Activated T-helper 17 cell treated with anti-CD3 and anti-CD28 coated beads, Interleukin-2, amount 50 U/mL, for 72 hours (primary cell): Measurements from ENCODE around the gene ALDH16A1. TPM values are rescaled to one million over a fixed set of nuclear protein-coding genes. Genes with fewer than 3 reads are reported as not detected.
"Not testable (repeated sequence)": the region's sequence is repeated elsewhere in the genome, so short reads cannot be mapped to it uniquely, and the experiment has no call there.

Experiments used
- ATAC-seq: fragments of 150-1000 bp; cut with Tn5 transposase; replicated peaks from 2 replicates; pipeline ENCODE4 v1.10.0; 2021; ENCODE audit warnings: mild to moderate bottlenecking, moderate library complexity
- H3K27ac Mint-ChIP-seq: one replicate; pipeline ENCODE4 v1.8.0; 2022; ENCODE audit warnings: mixed read lengths
- H3K27me3 Mint-ChIP-seq: one replicate; pipeline ENCODE4 v1.8.0; 2022; ENCODE audit warnings: mixed read lengths
- H3K36me3 Mint-ChIP-seq: one replicate; pipeline ENCODE4 v1.8.0; 2022; ENCODE audit warnings: low read depth, mild to moderate bottlenecking, mixed read lengths
- H3K4me1 Mint-ChIP-seq: one replicate; pipeline ENCODE4 v1.8.0; 2022; ENCODE audit warnings: mixed read lengths
- H3K4me3 Mint-ChIP-seq: one replicate; pipeline ENCODE4 v1.8.0; 2022; ENCODE audit warnings: mild to moderate bottlenecking, mixed read lengths
- H3K9me3 Mint-ChIP-seq: one replicate; pipeline ENCODE4 v1.8.0; 2022; ENCODE audit warnings: mixed read lengths
- total RNA-seq, 2 donors: library from RNA; stranded (reverse); gene quantifications; one replicate each; pipeline ENCODE4 v1.2.3, GENCODE V29; 2022

The ALDH16A1 gene
- total RNA-seq, 2 donors from 2014 or later = 15.5 to 39.1 TPM

- H3K27me3 Mint-ChIP-seq = peaks cover 56% of the 10 kb centered on the region
These were observed 11.6 kb upstream of the ALDH16A1 start, which contains the start of gene SLC17A7 for GRCh38 chr19:49441210-49441959. Gene SLC17A7, minus strand, starts transcription at chr19:49441527. Its CDS starts 148 bp downstream, at chr19:49441379.

GRCh38 chr19:49441960-49442350, 11.1 kb upstream of the ALDH16A1 start:
- Mint-ChIP-seq H3K27me3 (peaks cover 53% of the 10 kb centered on the region), H3K27ac (no peak overlapping the region), H3K36me3 (peaks cover 13% of the 10 kb centered on the region), H3K9me3 (no peaks in the 10 kb centered on the region), H3K4me1 (peaks cover 21% of the 10 kb centered on the region), H3K4me3 (peak overlapping the region; percentile 76)
- ATAC-seq = no peak

More at GRCh38 chr19:49441210-49441959, 11.6 kb upstream of the ALDH16A1 start, which contains the start of gene SLC17A7:
- ATAC-seq = no peak
- peaks cover 8% of the 10 kb centered on the region for H3K36me3 Mint-ChIP-seq
- peak within 1 kb of the TSS; percentile 76 for H3K4me3 Mint-ChIP-seq
- H3K4me1 Mint-ChIP-seq = peaks cover 21% of the 10 kb centered on the region
- H3K9me3 Mint-ChIP-seq = no peaks in the 10 kb centered on the region
- H3K27ac Mint-ChIP-seq = no peak within 1 kb of the TSS

DNA sequence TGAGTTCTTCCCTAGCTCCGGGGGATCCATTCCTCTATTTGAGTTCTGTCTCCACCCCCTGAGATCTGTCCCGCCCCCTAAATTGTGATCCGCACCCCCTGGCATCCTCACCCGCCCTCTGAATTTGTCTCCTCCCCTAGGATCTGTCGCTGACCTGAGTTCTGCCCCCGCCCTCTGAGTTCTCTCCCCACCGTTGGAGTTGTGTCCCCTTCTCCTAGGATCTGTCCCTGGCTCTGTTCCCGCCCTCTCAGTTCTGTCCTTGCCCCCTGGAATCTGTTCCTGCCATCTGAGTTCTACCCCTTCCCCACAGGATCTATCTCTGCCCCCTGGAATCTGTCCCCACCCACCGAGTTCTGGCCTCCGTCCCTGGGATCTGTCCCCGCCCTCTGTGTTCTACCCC, 10.7 kb upstream of the ALDH16A1 start:
- peaks cover 21% of the 10 kb centered on the region for H3K4me1 Mint-ChIP-seq
- H3K36me3 Mint-ChIP-seq = peaks cover 17% of the 10 kb centered on the region
- H3K4me3 Mint-ChIP-seq = peak overlapping the region; percentile 76
- H3K9me3 Mint-ChIP-seq = no peaks in the 10 kb centered on the region
- H3K27me3 Mint-ChIP-seq = peaks cover 49% of the 10 kb centered on the region
- ATAC-seq = no peak
- H3K27ac Mint-ChIP-seq = no peak overlapping the region

DNA sequence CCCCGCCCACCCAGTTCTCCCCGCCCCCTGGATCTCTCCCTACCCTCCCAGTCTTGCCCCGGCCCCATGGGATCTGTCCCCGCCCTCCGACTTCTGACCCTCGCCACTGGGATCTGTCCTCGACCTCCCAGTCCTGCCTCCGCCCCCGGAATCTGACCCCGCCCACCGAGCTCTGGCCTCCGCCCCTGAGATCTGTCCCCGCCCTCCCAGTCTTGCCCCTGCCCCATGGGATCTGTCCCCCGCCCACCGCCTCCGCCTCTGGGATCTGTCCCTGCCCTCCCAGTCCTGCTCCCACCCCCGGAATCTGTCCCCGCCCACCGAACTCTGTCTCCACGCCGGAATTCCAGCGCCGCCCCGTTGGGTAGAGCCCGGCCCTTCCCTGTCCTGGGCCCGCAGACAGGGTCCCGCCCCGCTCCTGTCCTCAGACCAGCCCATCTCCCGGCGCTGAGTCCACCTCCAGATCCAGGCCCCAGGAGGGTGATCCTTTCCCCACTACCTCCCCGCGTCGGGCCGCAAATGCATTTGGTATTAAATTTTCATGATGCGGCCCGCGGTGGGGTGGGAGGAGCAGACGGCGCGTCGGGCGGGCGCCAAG, 10.2 kb upstream of the ALDH16A1 start:
- no peaks in the 10 kb centered on the region for H3K9me3 Mint-ChIP-seq
- peak overlapping the region; percentile 76 for H3K4me3 Mint-ChIP-seq
- H3K27me3 Mint-ChIP-seq = peaks cover 44% of the 10 kb centered on the region
- peak; percentile 34 for ATAC-seq
- peaks cover 21% of the 10 kb centered on the region for H3K4me1 Mint-ChIP-seq
- no peak overlapping the region for H3K27ac Mint-ChIP-seq
- H3K36me3 Mint-ChIP-seq = peaks cover 22% of the 10 kb centered on the region

DNA sequence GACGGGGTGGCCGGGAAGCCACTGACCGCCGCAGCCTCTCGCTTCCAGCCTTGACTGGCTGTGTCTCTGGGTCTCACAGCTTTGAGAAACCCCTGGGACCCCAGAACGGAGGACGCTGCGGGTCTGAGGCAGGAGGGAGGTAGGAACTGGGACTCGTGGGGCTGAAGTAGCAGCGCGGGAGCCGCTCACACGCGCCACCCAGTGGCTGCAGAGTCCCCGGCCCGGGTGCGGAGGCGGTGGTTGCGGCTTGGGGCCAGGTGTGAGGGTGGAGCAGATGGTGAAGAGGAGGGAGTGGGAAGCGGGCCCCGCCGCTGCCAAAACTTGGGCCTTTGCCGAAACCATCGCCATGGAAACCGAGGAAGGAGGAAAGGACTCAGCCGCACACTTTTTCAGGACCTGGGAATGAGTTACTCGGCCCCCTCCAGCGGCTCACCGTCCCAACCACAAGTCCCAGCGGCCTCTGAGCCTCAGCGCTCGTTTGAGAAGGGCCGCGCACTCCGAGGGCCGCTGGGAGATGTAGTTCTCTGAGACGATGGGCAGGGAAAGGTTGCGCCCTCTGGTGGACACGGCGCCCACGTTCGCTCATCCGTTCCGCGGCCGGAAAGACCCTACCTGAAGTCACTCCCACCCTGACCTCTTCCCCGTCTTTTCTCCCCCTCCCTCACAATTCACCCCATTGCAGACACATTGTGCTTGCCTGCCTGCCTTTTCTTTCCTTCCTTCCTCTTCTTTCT, 9.5 kb upstream of the ALDH16A1 start:
- H3K27ac Mint-ChIP-seq = peak overlapping the region; percentile 63
- peak overlapping the region; percentile 76 for H3K4me3 Mint-ChIP-seq
- ATAC-seq = peak; percentile 93
- peaks cover 25% of the 10 kb centered on the region for H3K4me1 Mint-ChIP-seq
- H3K27me3 Mint-ChIP-seq = peaks cover 37% of the 10 kb centered on the region
- peaks cover 28% of the 10 kb centered on the region for H3K36me3 Mint-ChIP-seq
- no peaks in the 10 kb centered on the region for H3K9me3 Mint-ChIP-seq

DNA sequence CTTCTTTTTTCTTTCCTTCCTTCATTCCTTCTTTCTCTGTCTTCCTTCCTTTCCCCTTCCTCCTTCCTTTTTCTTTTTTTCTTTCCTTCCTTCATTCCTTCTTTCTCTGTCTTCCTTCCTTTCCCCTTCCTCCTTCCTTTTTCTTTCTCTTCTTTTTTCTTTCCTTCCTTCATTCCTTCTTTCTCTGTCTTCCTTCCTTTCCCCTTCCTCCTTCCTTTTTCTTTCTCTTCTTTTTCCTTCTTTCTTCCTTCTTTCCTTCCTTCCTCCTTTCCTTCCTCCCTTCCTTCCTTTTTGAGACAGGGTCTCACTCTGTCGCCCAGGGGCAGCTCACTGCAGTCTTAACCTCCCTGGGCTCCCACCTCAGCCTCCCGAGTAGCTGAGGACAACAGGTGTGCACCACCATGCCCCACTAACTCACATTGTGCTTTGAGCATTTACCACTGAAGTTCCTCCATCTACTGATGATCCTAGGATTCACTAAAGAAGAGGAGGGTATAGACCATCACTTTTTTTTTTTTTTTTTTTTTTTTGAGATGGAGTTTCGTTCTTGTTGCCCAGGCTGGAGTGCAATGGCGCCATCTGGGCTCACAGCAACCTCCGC, 8.8 kb upstream of the ALDH16A1 start:
- peak overlapping the region; percentile 76 for H3K4me3 Mint-ChIP-seq
- peaks cover 31% of the 10 kb centered on the region for H3K27me3 Mint-ChIP-seq
- peaks cover 27% of the 10 kb centered on the region for H3K4me1 Mint-ChIP-seq
- H3K27ac Mint-ChIP-seq = peak overlapping the region; percentile 63
- H3K9me3 Mint-ChIP-seq, ATAC-seq: not testable (repeated sequence)
- H3K36me3 Mint-ChIP-seq = peaks cover 35% of the 10 kb centered on the region

DNA sequence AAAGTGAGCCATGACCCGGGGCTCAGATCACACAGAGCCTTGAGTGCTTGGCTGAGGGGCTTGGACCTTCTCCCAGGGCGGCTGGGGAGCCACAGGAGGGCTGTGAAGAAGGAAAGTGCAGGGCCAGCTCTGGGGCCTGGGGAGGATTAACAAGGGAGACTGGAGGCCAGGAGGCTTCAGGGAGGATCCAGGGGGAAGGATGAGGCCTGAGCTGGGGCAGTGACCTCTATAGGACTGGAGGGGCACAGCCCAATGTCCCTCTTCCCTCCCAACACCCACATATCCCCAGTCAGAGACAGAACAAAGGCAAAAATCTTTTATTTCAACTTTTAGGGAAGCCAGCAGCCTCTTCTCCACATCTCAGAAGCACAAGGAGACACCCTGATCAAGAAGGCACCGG, 7.0 kb upstream of the ALDH16A1 start:
- Mint-ChIP-seq H3K36me3 (peaks cover 53% of the 10 kb centered on the region), H3K4me3 (no peak overlapping the region), H3K27ac (no peak overlapping the region), H3K4me1 (peaks cover 33% of the 10 kb centered on the region), H3K9me3 (no peaks in the 10 kb centered on the region), H3K27me3 (peaks cover 14% of the 10 kb centered on the region)
- no peak for ATAC-seq

- Mint-ChIP-seq H3K9me3 (no peaks in the 10 kb centered on the region), H3K4me3 (no peak overlapping the region), H3K27me3 (no peaks in the 10 kb centered on the region), H3K36me3 (peaks cover 65% of the 10 kb centered on the region), H3K4me1 (peaks cover 20% of the 10 kb centered on the region), H3K27ac (no peak overlapping the region)
- no peak for ATAC-seq
These were observed 5.3 kb upstream of the ALDH16A1 start for GRCh38 chr19:49447485-49448431.

DNA sequence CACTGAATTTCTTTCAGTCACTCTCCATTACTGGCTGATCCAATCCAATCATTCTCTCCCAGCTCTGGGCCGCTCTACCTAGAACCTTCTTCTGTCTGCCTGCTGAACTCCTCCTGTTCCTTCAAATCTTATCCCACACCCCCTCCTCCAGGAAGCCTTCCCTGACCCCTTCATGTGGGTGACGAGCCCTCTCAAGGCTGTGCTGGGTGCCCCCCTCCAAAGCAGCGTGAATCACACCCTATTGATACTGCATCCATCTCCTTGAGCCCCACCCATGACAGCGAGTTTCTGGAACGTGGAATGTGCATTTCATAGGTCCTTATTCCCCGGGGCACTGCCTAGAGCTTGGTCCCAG, 4.6 kb upstream of the ALDH16A1 start:
- Mint-ChIP-seq H3K4me1 (peaks cover 20% of the 10 kb centered on the region), H3K4me3 (no peak overlapping the region), H3K9me3 (no peaks in the 10 kb centered on the region), H3K27me3 (no peaks in the 10 kb centered on the region), H3K27ac (no peak overlapping the region), H3K36me3 (peaks cover 71% of the 10 kb centered on the region)
- no peak for ATAC-seq

- no peak for ATAC-seq
- peak overlapping the region; percentile 99 for H3K4me3 Mint-ChIP-seq
- no peaks in the 10 kb centered on the region for H3K9me3 Mint-ChIP-seq
- H3K36me3 Mint-ChIP-seq = peaks cover 79% of the 10 kb centered on the region
- no peaks in the 10 kb centered on the region for H3K27me3 Mint-ChIP-seq
- peak overlapping the region; percentile 98 for H3K27ac Mint-ChIP-seq
- peaks cover 15% of the 10 kb centered on the region for H3K4me1 Mint-ChIP-seq
These were observed 2.6 kb upstream of the ALDH16A1 start for GRCh38 chr19:49450405-49450804.

DNA sequence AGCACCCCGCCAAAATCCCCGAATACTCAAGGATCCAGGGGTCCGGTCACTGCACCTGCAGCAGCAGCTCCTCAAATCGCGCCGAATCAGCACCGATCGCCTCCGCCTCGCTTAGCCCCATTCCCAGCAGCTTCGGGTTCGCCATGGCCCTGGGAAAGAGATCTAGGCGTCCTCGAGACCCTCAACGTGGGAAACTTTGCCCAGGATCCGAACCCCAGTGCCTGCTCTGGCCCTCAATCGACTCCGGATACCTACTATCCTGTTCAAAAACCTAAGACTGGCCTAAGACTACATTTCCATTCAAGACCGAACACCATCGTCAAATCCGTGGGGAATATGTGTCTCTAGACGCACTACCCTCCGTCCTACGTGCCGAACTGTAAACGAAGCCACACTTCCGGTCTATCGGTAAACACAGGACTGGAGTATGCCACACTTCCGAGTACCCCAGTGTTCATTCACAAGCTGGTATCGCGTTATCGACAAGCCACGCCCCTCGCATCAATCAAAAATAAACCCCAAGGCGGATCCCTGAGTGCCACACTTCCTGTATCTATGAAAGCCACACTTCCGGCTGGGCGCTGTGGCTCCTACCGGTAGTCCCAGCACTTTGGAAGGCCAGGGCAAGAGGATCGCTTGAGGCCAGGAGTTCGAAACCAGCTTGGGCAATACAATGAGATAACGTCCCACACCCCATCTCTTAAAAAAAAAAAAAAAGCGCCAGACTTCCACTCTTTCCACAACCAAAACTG, 1.4 kb upstream of the ALDH16A1 start, which contains the start of gene PIH1D1:
TSS of gene PIH1D1 (minus strand) at position 385 of the 752 bp plus-strand sequence. CDS start at position 145, 240 bp downstream.
- Mint-ChIP-seq H3K4me1 (peaks cover 15% of the 10 kb centered on the region), H3K36me3 (peaks cover 70% of the 10 kb centered on the region), H3K27ac (peak within 1 kb of the TSS; percentile 99), H3K27me3 (no peaks in the 10 kb centered on the region), H3K9me3 (no peaks in the 10 kb centered on the region), H3K4me3 (peak within 1 kb of the TSS; percentile 99)
- ATAC-seq = peak; percentile 75

DNA sequence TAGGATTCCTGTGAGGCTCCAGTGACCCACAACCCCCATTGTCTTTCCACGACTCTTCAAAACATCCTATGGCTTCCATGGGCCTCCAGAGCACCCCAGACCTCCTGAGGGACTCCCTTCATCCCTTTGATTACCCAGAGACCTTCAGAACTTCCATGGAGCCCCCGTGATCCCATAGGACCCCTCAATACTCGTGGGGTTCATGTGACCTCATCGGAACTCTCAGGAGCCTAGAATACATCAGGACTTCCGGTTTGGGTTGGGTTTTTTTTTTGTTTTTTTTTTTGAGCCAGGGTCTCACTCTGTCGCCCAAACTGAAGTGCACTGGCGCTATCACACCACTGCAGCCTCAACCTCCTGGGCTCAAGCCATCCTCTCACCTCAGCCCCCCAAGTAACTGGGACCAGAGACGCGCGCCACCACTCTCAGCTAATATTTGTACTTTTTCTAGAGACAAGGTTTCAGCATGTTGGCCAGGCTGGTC, 774 bp downstream of the ALDH16A1 start:
- no peaks in the 10 kb centered on the region for H3K9me3 Mint-ChIP-seq
- ATAC-seq = no peak
- no peaks in the 10 kb centered on the region for H3K27me3 Mint-ChIP-seq
- H3K4me3 Mint-ChIP-seq = peak overlapping the region; percentile 99
- peak overlapping the region; percentile 99 for H3K27ac Mint-ChIP-seq
- H3K4me1 Mint-ChIP-seq = peaks cover 10% of the 10 kb centered on the region
- peaks cover 48% of the 10 kb centered on the region for H3K36me3 Mint-ChIP-seq

DNA sequence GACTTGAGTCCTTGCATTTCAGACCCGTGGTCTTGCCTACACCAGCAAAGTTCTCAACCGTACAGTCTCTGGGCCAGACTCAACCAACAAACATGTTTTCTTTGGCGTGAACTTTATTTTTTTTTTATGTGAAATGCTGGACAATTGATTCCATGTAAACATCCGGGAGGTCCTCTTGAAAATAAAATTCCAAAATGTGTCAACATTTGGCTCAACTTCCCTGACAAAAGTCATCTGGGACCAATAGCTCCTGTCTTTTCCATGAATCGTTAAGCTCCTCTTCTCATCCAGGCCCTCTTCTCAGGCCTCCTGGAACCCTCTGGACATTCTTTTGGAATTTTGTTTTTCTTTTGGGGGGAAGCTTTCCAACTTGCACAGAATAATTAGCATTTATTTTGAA, 2.7 kb downstream of the ALDH16A1 start:
- Mint-ChIP-seq H3K9me3 (no peaks in the 10 kb centered on the region), H3K4me1 (peaks cover under 1% of the 10 kb centered on the region), H3K36me3 (peaks cover 28% of the 10 kb centered on the region), H3K4me3 (no peak overlapping the region), H3K27ac (peak overlapping the region; percentile 63), H3K27me3 (no peaks in the 10 kb centered on the region)
- no peak for ATAC-seq
